ENCODE data around the gene STEAP1B.

STEAP1B gene

GRCh38 chr7:22400150-22400814 is 99.7 kb downstream of the STEAP1B start:
- DNase-seq (ENCODE audit: low read depth) = no peak

DNA sequence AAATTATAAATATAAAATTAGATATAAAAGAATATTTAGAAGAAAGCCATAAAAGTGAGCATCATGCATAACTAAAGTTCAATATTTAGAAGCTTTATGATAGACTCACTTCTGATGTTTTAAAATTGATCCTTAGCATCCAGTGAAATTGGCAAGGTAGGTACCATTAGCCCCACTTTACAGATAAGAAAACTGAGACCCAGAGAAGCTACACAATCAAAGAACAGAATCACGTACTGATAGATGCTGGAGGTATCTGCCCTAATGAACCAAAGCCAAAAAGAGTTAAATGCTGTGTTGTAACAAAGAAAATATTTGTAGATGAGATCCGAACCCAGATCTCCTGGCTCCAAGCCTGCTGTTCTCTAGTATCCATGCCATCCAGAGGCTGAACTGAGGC is 100.4 kb downstream of the STEAP1B start:
- DNase-seq (ENCODE audit: low read depth) = no peak

DNA sequence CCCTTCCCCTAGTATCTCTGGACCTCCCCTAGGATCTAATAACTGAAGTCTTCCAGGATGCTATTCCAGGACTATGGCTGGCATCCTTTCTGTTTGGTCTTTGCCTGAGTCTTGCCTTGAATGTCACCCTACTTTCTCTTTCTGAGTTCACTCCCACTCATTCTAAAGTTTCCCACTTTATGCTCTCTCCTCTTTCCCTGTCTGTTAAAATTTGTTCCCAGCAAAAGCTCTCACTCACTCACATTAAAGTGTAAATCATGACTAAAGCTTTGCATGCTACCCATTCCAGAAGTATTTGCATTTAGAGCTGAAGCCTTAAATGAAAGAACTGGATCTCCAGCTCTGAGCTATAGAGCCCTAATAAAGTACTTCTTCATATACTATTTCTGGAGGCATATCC is 100.9 kb downstream of the STEAP1B start:
- no peak for DNase-seq (ENCODE audit: low read depth)

- peak; percentile 36 for DNase-seq (ENCODE audit: low read depth)
Observed at GRCh38 chr7:22397981-22398380, 102.0 kb downstream of the STEAP1B start.

DNA sequence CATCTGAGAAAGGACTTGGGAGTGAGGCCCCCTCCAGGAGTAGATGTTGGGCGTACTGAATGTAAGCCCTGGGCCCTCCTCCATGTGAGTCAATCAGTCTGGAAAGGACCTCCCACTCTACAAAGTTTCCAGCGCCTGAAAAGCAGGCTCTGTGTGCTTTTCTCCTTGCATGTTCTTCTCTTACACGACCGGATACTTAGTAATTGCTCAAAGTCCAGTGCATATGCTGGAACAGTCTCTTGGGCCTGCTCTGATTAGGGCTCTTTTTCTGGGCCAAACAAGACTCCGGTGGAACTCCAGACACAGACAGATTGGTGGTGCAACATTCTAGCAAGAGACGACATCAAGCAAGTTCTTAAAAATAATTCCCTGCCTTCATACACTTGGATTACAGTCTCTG is 104.8 kb downstream of the STEAP1B start:
- no peak for DNase-seq (ENCODE audit: low read depth)

- DNase-seq (ENCODE audit: low read depth) = no peak
Observed at GRCh38 chr7:22394739-22395138, 105.2 kb downstream of the STEAP1B start.

GRCh38 chr7:22393913-22394729 is 105.9 kb downstream of the STEAP1B start:
- DNase-seq (ENCODE audit: low read depth) = peak; percentile 53

DNA sequence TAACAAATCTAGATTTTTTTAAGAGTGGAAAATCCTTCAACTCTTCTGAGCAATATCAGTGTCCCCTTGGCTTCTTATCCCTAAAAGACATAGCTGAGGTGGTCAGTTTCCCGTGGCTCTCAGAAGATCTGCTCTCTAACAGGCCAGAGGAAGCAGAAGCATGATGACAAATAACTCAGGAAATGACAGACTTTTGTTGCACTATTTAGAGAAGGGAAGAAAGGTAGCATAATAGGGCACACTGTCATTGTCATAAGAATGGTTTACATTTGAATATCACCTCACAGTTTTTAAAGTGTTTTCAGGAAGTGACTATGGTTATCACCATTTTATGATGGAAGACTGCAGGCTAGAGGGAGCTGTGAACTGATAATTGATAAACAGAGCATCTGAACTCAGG is 109.5 kb downstream of the STEAP1B start:
- DNase-seq (ENCODE audit: low read depth) = no peak

DNA sequence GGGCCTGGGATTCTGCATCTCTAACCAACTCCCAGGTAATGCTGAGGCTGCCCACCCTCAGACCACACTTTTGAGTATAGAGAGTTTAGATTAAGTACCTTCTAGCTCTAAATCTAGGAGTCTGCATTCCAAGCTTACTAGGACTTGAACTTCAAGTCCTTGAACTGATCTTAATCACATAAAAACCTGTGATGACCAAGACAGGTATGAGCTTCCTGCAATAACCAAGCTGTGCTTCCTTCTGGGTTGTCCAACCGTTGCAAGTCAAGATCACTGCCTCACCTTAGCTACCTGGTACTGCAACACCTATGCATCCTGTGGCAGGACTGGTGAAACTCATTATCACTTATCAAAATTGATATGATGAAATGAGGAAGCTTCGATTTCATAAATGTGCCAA is 110.1 kb downstream of the STEAP1B start:
- no peak for DNase-seq (ENCODE audit: low read depth)

DNA sequence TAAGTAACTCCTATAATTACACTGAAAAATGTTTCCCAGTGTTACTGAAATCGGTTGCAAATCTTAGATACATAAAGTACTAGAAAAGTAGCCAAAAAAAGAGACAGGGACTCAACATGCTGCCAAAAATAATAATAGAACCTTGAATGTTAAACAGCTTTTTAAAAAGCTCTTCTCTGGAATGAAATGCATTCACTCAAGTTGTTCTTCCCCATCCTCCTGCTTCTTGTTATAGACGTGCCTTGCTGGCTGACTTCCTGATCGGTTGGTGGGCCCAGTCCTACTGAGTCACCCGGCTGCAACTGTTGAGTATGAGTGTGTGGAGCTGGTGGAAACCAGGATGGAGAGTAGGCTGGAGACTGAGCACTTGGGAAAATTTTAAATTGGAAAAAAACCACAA is 112.4 kb downstream of the STEAP1B start:
- peak; percentile 86 for DNase-seq (ENCODE audit: low read depth)

DNA sequence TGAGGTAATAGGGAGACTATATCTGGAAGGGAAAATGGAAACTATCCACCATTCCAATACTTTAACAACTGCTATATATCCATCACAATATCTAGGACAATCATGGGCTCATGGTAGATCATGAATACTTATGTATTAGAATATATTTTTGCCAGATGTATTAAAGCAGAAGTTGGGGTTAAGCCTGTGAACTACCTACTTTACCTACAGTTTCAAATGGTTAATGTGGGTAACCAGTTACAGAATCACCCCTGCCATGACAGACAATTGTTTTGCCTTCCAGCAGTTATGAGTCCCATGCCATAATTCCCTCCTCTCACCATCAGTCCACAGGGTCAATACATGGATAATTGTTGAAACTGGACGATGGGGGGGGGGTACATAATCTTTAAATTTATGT is 113.1 kb downstream of the STEAP1B start:
- DNase-seq (ENCODE audit: low read depth) = no peak

GRCh38 chr7:22386206-22386858 is 113.7 kb downstream of the STEAP1B start:
- no peak for DNase-seq (ENCODE audit: low read depth)

DNA sequence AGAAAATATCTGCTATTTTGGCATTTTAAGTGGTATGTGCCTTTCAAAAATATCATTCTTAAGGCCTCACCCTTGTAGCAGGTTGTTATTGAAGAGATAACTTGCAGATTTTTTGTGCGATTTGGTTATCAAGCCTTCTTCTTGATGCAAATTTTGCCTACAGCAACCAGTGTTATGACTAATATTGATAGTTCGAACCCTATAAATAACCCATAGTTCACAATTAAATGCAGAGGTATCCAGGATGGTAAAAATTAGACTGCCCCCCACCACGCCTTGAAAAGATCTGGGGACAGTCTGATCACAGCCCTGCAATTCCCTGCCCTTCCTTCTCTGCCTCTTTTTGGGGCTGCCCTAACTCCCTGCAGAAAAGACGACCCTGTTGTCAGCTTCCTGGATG is 114.7 kb downstream of the STEAP1B start:
- no peak for DNase-seq (ENCODE audit: low read depth)

- DNase-seq (ENCODE audit: low read depth) = no peak
Observed at GRCh38 chr7:22380333-22380732, 119.7 kb downstream of the STEAP1B start.

DNA sequence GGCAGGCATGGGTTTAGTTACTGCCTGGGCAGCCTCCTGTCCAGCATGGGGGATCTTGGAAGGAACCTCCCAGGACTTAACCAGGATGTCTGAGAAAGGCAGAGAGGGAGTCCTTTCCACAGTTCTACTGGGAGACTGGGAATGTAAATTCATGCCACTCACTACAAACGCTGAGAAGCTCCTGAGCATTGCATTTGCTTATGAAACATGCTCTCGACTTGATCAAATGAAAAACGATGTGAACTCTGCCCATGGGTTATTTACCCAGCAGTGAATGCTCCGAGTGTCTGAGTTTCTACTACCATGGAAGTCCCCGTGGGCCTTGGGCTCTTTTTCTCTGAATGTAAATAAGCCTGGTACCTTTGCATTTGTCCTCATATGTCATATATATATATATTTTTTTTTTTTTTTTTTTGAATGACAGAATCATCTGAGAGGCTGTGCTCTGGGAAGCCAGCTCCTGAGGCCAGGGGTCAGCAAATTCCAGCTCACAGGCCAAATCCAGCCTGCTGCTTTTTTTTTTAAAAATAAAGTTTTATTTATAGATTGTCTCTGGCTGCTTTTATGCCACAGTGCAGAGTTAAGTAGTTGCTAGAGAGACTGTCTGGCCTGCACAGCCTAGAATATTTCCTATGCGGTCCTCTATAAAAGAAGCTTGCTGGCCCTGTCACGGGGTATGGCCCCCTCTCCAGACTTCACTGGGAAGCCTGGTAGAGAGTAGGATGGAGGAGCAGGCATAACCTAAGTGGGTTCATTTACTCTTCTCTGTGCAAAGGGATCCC is 121.6 kb downstream of the STEAP1B start:
- no peak for DNase-seq (ENCODE audit: low read depth)

DNA sequence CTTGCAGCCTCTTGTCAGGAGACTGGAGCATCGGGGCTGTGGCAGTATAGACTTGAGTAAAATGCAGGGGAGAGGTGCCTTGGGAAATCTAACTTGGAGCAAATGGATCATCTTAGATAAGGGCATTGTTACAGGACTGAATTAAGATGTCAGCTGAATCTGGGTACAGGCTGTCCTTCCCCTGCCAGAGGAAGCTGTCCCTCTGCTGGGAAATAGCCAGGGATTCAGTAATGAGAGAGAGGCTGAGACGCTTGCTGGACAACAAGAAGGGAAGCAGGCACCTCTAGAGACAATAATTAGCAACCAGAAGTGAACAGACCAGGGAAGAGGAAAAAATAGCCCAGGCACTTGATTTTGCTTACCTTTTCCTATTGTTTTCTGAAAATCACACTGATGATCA is 122.3 kb downstream of the STEAP1B start:
- no peak for DNase-seq (ENCODE audit: low read depth)

GRCh38 chr7:22375359-22376048 is 124.5 kb downstream of the STEAP1B start:
- DNase-seq (ENCODE audit: low read depth) = peak; percentile 58

DNA sequence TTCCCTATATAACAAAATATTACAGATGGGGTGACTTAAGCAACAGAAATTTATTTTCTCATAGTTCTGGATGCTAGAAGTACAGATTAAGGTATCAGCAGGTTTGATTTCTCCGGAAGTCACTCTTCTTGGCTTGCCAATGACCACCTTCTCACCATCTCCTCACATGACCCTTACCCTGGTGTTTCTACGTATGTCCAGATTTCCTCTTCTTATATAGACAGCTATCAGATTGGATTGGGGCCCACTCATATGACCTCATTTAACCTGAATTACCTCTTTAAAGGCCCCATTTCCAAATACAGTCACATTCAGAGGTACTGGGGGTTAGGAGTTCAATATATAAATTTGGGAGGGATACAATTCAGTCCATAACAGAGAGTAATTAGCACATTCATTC is 126.1 kb downstream of the STEAP1B start:
- no peak for DNase-seq (ENCODE audit: low read depth)

GRCh38 chr7:22373388-22373787 is 126.6 kb downstream of the STEAP1B start:
- DNase-seq (ENCODE audit: low read depth) = no peak

DNA sequence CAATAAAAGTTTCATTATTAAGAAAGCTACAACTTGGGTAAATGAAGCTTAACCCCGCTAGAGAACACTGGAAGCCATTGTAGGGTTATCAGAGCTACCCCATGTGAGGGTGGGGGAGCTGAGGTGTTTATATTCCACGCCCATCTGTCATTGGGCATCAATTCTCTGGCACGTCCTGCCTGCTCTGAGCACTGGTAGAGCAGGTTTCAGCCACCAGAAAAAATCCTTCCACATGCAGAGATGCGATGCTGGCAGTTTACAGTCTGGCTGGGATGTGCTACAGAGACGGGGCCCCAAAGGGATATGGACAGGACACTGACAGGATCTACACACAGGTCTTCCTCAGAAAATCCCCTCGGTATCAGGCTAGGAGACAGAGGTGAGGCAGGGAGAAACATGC is 127.1 kb downstream of the STEAP1B start:
- no peak for DNase-seq (ENCODE audit: low read depth)

- no peak for DNase-seq (ENCODE audit: low read depth)
Observed at GRCh38 chr7:22371878-22372277, 128.1 kb downstream of the STEAP1B start.
